GM23248 (cell line): ENCODE results near the gene NDE1. TPM values are rescaled to one million over a fixed set of nuclear protein-coding genes. Genes with fewer than 3 reads are reported as not detected.
A peak's percentile ranks its signal among the peaks of the same experiment; 100 is the strongest.

ENCODE experiments used
- DNase-seq: peaks from one replicate; pipeline ENCODE4 v3.0.0-alpha.2; 2015
- H2AFZ ChIP-seq: fragments of 200-600 bp; sonication (generic); 2 replicates; pipeline ENCODE4 v1.6.1; 2016; ENCODE audit warnings: antibody characterized with exemption
- H3F3A ChIP-seq: fragments of 200-600 bp; sonication (generic); 2 replicates; pipeline ENCODE4 v1.6.1; 2016; ENCODE audit warnings: mild to moderate bottlenecking, antibody characterized with exemption, mixed run types; ENCODE audit not compliant: insufficient read depth
- H3K27ac ChIP-seq: fragments of 200-600 bp; sonication (generic); 2 replicates; pipeline ENCODE4 v1.5.1; 2016; ENCODE audit warnings: mild to moderate bottlenecking
- H3K27me3 ChIP-seq: fragments of 200-600 bp; sonication (generic); replicated peaks from 2 replicates; pipeline ENCODE4 v1.6.1; 2016; ENCODE audit warnings: mild to moderate bottlenecking; ENCODE audit not compliant: insufficient read depth
- H3K36me3 ChIP-seq: fragments of 200-600 bp; sonication (generic); 2 replicates; pipeline ENCODE4 v1.6.1; 2016; ENCODE audit warnings: low read depth, mild to moderate bottlenecking
- H3K4me1 ChIP-seq: fragments of 200-600 bp; sonication (generic); 2 replicates; pipeline ENCODE4 v1.6.1; 2016; ENCODE audit warnings: mild to moderate bottlenecking; ENCODE audit not compliant: insufficient read depth
- H3K4me2 ChIP-seq: fragments of 200-600 bp; sonication (generic); one replicate; pipeline ENCODE4 v1.6.1; 2016; ENCODE audit warnings: mild to moderate bottlenecking; ENCODE audit not compliant: unreplicated experiment
- H3K4me3 ChIP-seq: fragments of 200-600 bp; sonication (generic); 2 replicates; pipeline ENCODE4 v1.5.1; 2016; ENCODE audit warnings: mild to moderate bottlenecking
- H3K79me2 ChIP-seq: fragments of 200-600 bp; sonication (generic); 2 replicates; pipeline ENCODE4 v1.6.1; 2016; ENCODE audit warnings: mild to moderate bottlenecking; ENCODE audit not compliant: insufficient read depth
- H3K9ac ChIP-seq: fragments of 200-600 bp; sonication (generic); 2 replicates; pipeline ENCODE4 v1.6.1; 2016; ENCODE audit warnings: mild to moderate bottlenecking
- H3K9me2 ChIP-seq: fragments of 200-600 bp; sonication (generic); 2 replicates; pipeline ENCODE4 v1.6.1; 2016; ENCODE audit warnings: mixed run types, mild to moderate bottlenecking, moderate library complexity; ENCODE audit not compliant: insufficient read depth
- H3K9me3 ChIP-seq: fragments of 200-600 bp; sonication (generic); one replicate; pipeline ENCODE4 v1.6.1; 2017; ENCODE audit warnings: low read depth
- H4K20me1 ChIP-seq: fragments of 200-600 bp; sonication (generic); 2 replicates; pipeline ENCODE4 v1.6.0; 2016; ENCODE audit not compliant: insufficient read depth
- EZH2 ChIP-seq: fragments of 200-600 bp; sonication (generic); IDR thresholded peaks from 2 replicates; pipeline ENCODE4 v1.6.1; 2018; ENCODE audit warnings: antibody characterized with exemption, mild to moderate bottlenecking; ENCODE audit not compliant: insufficient read depth, poor library complexity, severe bottlenecking
- EZH2phosphoT487 ChIP-seq: fragments of 200-600 bp; sonication (generic); IDR thresholded peaks from 2 replicates; pipeline ENCODE4 v1.6.1; 2018; ENCODE audit warnings: antibody characterized with exemption, moderate library complexity, mild to moderate bottlenecking, low read depth; ENCODE audit not compliant: insufficient read depth
- WGBS, 2 experiments: methylation state at CpG; one replicate each; pipeline ENCODE4 v1.1.6; 2015 to 2017; ENCODE audit warnings: low lambda C conversion rate in 2 of 2, low coverage in 1 of 2; ENCODE audit errors: missing lambda C conversion rate in 2 of 2; 5-methylcytosine and 5-hydroxymethylcytosine counted together
- in situ Hi-C: fragments of 300-500 bp; cut with MboI; formaldehyde crosslinking; loops from 2 replicates; pipeline ENCODE4 v1.15.0; 2020
- polyA plus RNA-seq: library from polyadenylated mRNA; unstranded; fragments of >200 nt; fragmentation: Nextera tagmentation; extraction: Ambion mirVana; gene quantifications from 2 replicates; pipeline ENCODE4 v1.2.1, GENCODE V29; 2016
- total RNA-seq: library from RNA; depleted of rRNA; stranded (reverse); fragments of >200 nt; shearing (Covaris generic); gene quantifications from 2 replicates; pipeline ENCODE4 v1.2.3, GENCODE V29; 2014

NDE1 gene
- total and polyA plus RNA-seq, 2 experiments from 2014 or later = 31.2 to 37.8 TPM

DNA sequence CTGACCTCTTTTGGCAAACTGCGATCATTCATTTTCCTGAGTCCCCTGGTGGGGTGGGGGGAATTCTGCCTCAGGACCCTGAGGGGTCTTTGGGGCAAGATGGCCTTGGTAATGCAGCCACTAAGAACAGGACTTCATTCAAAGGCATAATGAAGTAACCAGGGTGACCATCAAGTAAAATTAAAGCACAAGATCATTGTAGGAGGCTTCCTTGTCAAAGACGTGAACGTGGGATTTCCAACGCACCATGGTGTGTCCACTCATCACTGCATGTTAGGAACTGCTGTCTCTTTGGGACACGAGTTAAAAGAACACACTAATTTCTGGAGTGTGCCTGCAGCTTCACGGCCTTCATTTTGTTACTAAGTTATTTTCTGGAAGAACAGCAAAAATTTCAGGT lies 51.3 kb downstream of the NDE1 start:
- no peaks in the 10 kb centered on the region for H3K9me2 ChIP-seq
- DNase-seq = no peak
- peaks cover 14% of the 10 kb centered on the region; the same call in 1 of the 2 replicates for H3F3A ChIP-seq
- H3K4me1 ChIP-seq = no peaks in the 10 kb centered on the region
- 80 to 81% methylated on average over 6 of the region's 6 CpGs for WGBS, 2 experiments
- TF ChIP-seq EZH2 (no peak), EZH2phosphoT487 (no peak)
- H3K36me3 ChIP-seq = peaks cover 42% of the 10 kb centered on the region; the same call in 1 of the 2 replicates
- H3K9me3 ChIP-seq = no peaks in the 10 kb centered on the region
- H3K27ac ChIP-seq = no peak overlapping the region
- H3K27me3 ChIP-seq = no peaks in the 10 kb centered on the region
- no peak overlapping the region for H2AFZ ChIP-seq
- no peaks in the 10 kb centered on the region for H3K79me2 ChIP-seq
- H3K9ac ChIP-seq = no peak overlapping the region
- no peaks in the 10 kb centered on the region for H4K20me1 ChIP-seq
- no peak overlapping the region for H3K4me2 ChIP-seq
- in situ Hi-C loops = no loop called here
- H3K4me3 ChIP-seq = no peak overlapping the region

GRCh38 chr16:15701975-15702970 lies 52.2 kb downstream of the NDE1 start:
- H3F3A ChIP-seq = peaks cover 14% of the 10 kb centered on the region; the same call in 1 of the 2 replicates
- TF ChIP-seq EZH2 (no peak), EZH2phosphoT487 (no peak)
- no peak overlapping the region for H3K9ac ChIP-seq
- H3K9me2 ChIP-seq = no peaks in the 10 kb centered on the region
- no peaks in the 10 kb centered on the region for H3K79me2 ChIP-seq
- H3K27me3 ChIP-seq = no peaks in the 10 kb centered on the region
- H3K9me3 ChIP-seq = no peaks in the 10 kb centered on the region
- H3K4me3 ChIP-seq = no peak overlapping the region
- H3K4me1 ChIP-seq = no peaks in the 10 kb centered on the region
- no peak overlapping the region for H3K4me2 ChIP-seq
- in situ Hi-C loops = no loop called here
- H2AFZ ChIP-seq = no peak overlapping the region
- WGBS, 2 experiments = 67% methylated on average over 11 of the region's 11 CpGs
- H3K36me3 ChIP-seq = peaks cover 36% of the 10 kb centered on the region; the same call in 1 of the 2 replicates
- peak; percentile 41 for DNase-seq
- H3K27ac ChIP-seq = no peak overlapping the region
- H4K20me1 ChIP-seq = no peaks in the 10 kb centered on the region

GRCh38 chr16:15703029-15703736 lies 53.1 kb downstream of the NDE1 start:
- Histone ChIP-seq H3K27me3 (no peaks in the 10 kb centered on the region), H3K4me1 (no peaks in the 10 kb centered on the region), H3K9me3 (no peaks in the 10 kb centered on the region), H2AFZ (no peak overlapping the region), H3F3A (peaks cover 14% of the 10 kb centered on the region; the same call in 1 of the 2 replicates), H3K79me2 (no peaks in the 10 kb centered on the region), H3K9ac (no peak overlapping the region), H3K4me2 (no peak overlapping the region), H3K27ac (no peak overlapping the region), H3K9me2 (no peaks in the 10 kb centered on the region), H4K20me1 (no peaks in the 10 kb centered on the region), H3K36me3 (peaks cover 27% of the 10 kb centered on the region; the same call in 1 of the 2 replicates), H3K4me3 (no peak overlapping the region)
- in situ Hi-C loops = no loop called here
- no peak for DNase-seq
- WGBS, 2 experiments = 73 to 76% methylated on average over 14 of the region's 14 CpGs
- TF ChIP-seq EZH2 = no peak
- no peak for TF ChIP-seq EZH2phosphoT487

GRCh38 chr16:15704545-15704987 lies 54.5 kb downstream of the NDE1 start:
- H3K36me3 ChIP-seq = peaks cover 14% of the 10 kb centered on the region; the same call in 1 of the 2 replicates

More at GRCh38 chr16:15704545-15704987, 54.5 kb downstream of the NDE1 start:
- Histone ChIP-seq H3K4me1 (no peaks in the 10 kb centered on the region), H3K27me3 (no peaks in the 10 kb centered on the region), H3K27ac (no peak overlapping the region), H4K20me1 (no peaks in the 10 kb centered on the region), H3K4me2 (no peak overlapping the region), H3K9ac (no peak overlapping the region), H3F3A (peaks cover 14% of the 10 kb centered on the region; the same call in 1 of the 2 replicates), H3K79me2 (no peaks in the 10 kb centered on the region), H3K4me3 (no peak overlapping the region), H3K9me2 (no peaks in the 10 kb centered on the region), H2AFZ (no peak overlapping the region), H3K9me3 (no peaks in the 10 kb centered on the region)
- TF ChIP-seq EZH2 (no peak), EZH2phosphoT487 (no peak)
- 51 to 52% methylated on average over 8 of the region's 8 CpGs for WGBS, 2 experiments
- in situ Hi-C loops = no loop called here
- peak; percentile 73 for DNase-seq
